T-helper 17 cell (primary cell): ENCODE results near the gene OTOF. TPM values are rescaled to one million over a fixed set of nuclear protein-coding genes. Genes with fewer than 3 reads are reported as not detected.

ENCODE experiments used
- ATAC-seq: fragments of 150-1000 bp; cut with Tn5 transposase; 2 replicates; pipeline ENCODE4 v1.10.0; 2021; ENCODE audit warnings: mild to moderate bottlenecking, moderate library complexity
- DNase-seq, 3 donors: peaks; one replicate each; pipeline versions ENCODE4 v3.0.0 to v3.0.0-alpha.2; 2020 to 2021
- H3K9me3 ChIP-seq: one replicate; pipeline ENCODE4 v1.7.0; 2013; ENCODE audit warnings: low read length, mild to moderate bottlenecking; ENCODE audit not compliant: control insufficient read depth, poor library complexity, severe bottlenecking
- H3K27ac Mint-ChIP-seq: one replicate; pipeline ENCODE4 v1.8.0; 2022; ENCODE audit warnings: mild to moderate bottlenecking, moderate library complexity, mixed read lengths
- H3K27me3 Mint-ChIP-seq: one replicate; pipeline ENCODE4 v1.8.0; 2022; ENCODE audit warnings: mixed read lengths
- H3K36me3 Mint-ChIP-seq: one replicate; pipeline ENCODE4 v1.8.0; 2022; ENCODE audit warnings: low read depth, mixed read lengths
- H3K4me1 Mint-ChIP-seq: one replicate; pipeline ENCODE4 v1.8.0; 2022; ENCODE audit warnings: mild to moderate bottlenecking, mixed read lengths
- H3K4me3 Mint-ChIP-seq: one replicate; pipeline ENCODE4 v1.8.0; 2022; ENCODE audit warnings: mild to moderate bottlenecking, moderate library complexity, mixed read lengths
- total RNA-seq, 4 donors: library from RNA in 2 of 4; stranded (reverse) in 2 of 4; gene quantifications; one replicate each; pipeline ENCODE4 v1.2.3 and lab custom pipeline; 2022 to 2026

The OTOF gene
- total RNA-seq, 2 donors from 2014 or later, result 0.50 to 0.87 TPM

DNA sequence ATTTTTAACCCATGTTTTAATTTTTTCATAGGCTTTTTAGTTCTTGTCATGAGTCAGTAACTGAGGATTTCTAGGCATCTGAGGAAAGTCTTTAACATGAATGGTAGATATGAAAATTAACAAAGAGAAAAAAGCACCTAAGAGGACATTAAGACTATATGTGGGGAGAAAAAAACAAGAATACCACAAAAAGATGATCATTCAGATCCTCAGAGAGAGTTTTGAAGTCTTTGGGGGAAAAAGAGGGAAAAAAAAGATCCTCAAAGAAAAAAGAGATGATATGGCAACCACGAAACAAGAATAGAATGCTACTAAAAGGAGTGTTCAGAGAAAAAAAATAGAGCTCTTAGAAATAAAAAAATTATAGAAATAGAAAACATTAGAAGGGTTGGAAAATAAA lies 68.1 kb downstream of the OTOF start:
- ATAC-seq (no peak), DNase-seq (no peak)
- H3K27ac Mint-ChIP-seq, result no peak overlapping the region
- H3K4me1 Mint-ChIP-seq, result peaks cover 10% of the 10 kb centered on the region
- H3K27me3 Mint-ChIP-seq, result peaks cover 22% of the 10 kb centered on the region
- peaks cover 2% of the 10 kb centered on the region for H3K36me3 Mint-ChIP-seq
- H3K4me3 Mint-ChIP-seq, result no peak overlapping the region
- H3K9me3 ChIP-seq, result no peaks in the 10 kb centered on the region

DNA sequence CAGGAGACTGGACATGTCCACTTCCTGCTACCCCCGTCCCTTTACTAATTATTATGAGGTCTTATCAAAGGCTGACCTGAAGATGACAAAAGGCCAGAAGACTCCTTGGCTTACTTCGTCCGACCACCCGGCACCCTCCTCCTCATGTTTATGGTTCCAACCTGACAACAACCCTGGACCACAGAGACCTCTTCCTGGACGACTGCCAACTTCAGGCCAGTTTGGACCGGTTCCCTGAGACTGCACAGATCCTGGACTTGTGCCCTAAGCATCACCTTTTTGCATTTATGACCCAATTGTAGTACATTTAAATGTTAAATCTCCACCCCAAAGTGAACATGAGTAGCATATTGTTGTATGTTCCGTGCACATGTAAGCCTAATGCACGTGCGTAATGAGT lies 70.4 kb downstream of the OTOF start:
- DNase-seq (no peak), ATAC-seq (no peak)
- H3K36me3 Mint-ChIP-seq, result peaks cover 2% of the 10 kb centered on the region
- no peak overlapping the region for H3K4me3 Mint-ChIP-seq
- H3K27ac Mint-ChIP-seq, result no peak overlapping the region
- H3K27me3 Mint-ChIP-seq, result peaks cover 21% of the 10 kb centered on the region
- no peaks in the 10 kb centered on the region for H3K9me3 ChIP-seq
- peaks cover 10% of the 10 kb centered on the region for H3K4me1 Mint-ChIP-seq

Other genes starting within 250 kb of the OTOF start
- 10 to 100 TPM; 77.7 to 78.5 TPM for gene HADHA, start 233.5 kb downstream of the OTOF start, total RNA-seq
- 10 to 100 TPM; 45.9 to 46.3 TPM for gene HADHB, start 233.2 kb downstream of the OTOF start, total RNA-seq
- 10 to 100 TPM; 27.9 to 36.6 TPM for gene SELENOI, start 132.0 kb downstream of the OTOF start, total RNA-seq
- gene ADGRF3, start 131.3 kb downstream of the OTOF start, total RNA-seq, result 1 to 10 TPM in 1 of 2 donors, under 1 TPM in 1; 0.97 to 1.3 TPM
- gene DRC1, start 76.2 kb downstream of the OTOF start, total RNA-seq, result not detected
- gene CIB4, start 163.2 kb upstream of the OTOF start, total RNA-seq, result not detected
- gene KCNK3, start 214.6 kb upstream of the OTOF start, total RNA-seq, result not detected